ENCODE results near the gene RPH3AL.
"Not testable (repeated sequence)": the region's sequence is repeated elsewhere in the genome, so short reads cannot be mapped to it uniquely, and the experiment has no call there.

RPH3AL gene

GRCh38 chr17:178292-179065, 174.1 kb downstream of the RPH3AL start:
- DNase-seq (ENCODE audit: low spot score) = no peak

GRCh38 chr17:177762-178161, 174.8 kb downstream of the RPH3AL start:
- DNase-seq (ENCODE audit: low spot score) = no peak

- DNase-seq (ENCODE audit: low spot score) = no peak
Observed at GRCh38 chr17:177155-177554, 175.5 kb downstream of the RPH3AL start.

GRCh38 chr17:173166-173911, 179.3 kb downstream of the RPH3AL start:
- no peak for DNase-seq (ENCODE audit: low spot score)

- no peak for DNase-seq (ENCODE audit: low spot score)
Observed at GRCh38 chr17:172401-172800, 180.2 kb downstream of the RPH3AL start.

GRCh38 chr17:171871-172270, 180.7 kb downstream of the RPH3AL start:
- DNase-seq (ENCODE audit: low spot score) = no peak

GRCh38 chr17:170130-170670, 182.4 kb downstream of the RPH3AL start:
- DNase-seq (ENCODE audit: low spot score) = no peak

- DNase-seq (ENCODE audit: low spot score) = not testable (repeated sequence)
Observed at GRCh38 chr17:168614-169013, 184.0 kb downstream of the RPH3AL start.

GRCh38 chr17:165939-166338, 186.7 kb downstream of the RPH3AL start:
- DNase-seq (ENCODE audit: low spot score) = no peak

GRCh38 chr17:164303-165235, 188.0 kb downstream of the RPH3AL start:
- no peak for DNase-seq (ENCODE audit: low spot score)

- no peak for DNase-seq (ENCODE audit: low spot score)
Observed at GRCh38 chr17:163514-164098, 189.0 kb downstream of the RPH3AL start.

GRCh38 chr17:162689-163088, 189.9 kb downstream of the RPH3AL start:
- DNase-seq (ENCODE audit: low spot score) = no peak

Data from COLO829 (cell line).